GM19324 (cell line): ENCODE measurements around the gene GFRA4.

Source experiments
- ATAC-seq: cut with Tn5 transposase; IDR thresholded peaks from one replicate; pipeline ENCODE4 v1.9.1; 2021; ENCODE audit warnings: mild to moderate bottlenecking, moderate library complexity; ENCODE audit not compliant: unreplicated experiment, low FRiP score

The GFRA4 gene

DNA sequence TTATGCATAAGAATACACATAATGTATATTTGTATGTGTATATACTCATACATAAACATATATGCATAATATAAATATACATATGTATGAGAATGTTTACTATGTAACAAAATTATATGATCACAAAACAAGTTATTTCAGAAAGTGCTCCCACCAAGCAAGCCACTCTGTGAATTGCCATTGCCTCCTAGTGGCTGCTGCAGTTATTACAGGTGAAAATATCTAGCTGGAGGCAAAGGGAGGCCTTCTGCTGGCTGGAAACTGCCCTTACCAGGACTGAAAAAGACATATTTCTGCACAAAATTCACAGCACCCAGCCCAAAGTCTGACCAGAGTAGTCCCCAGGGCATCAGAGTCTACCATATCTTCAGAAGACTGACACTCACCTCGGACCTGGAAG lies 33.0 kb upstream of the GFRA4 start:
- no peak for ATAC-seq

DNA sequence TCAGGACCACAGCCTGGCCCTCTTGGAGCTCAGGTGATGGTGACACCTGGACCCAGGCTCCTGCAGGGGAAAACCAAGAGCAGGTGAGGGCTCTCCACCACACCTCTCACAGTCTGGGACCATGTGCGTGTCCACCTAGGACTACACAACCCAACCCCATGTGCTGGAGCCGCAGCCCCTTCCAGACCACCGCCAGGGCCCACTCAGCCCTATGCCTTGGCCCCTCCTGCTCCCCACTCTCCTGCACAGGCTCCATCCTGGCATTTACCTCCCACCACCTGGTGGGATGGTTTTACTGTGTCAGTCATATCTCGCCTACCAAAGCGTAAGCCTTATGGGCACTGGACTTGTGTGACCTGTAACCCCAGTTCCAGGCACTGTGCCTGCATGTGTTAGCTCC lies 31.7 kb upstream of the GFRA4 start:
- no peak for ATAC-seq

GRCh38 chr20:3693376-3693775 lies 30.2 kb upstream of the GFRA4 start:
- ATAC-seq, result no peak

- ATAC-seq, result no peak
These were observed 29.6 kb upstream of the GFRA4 start for GRCh38 chr20:3692706-3693294.

- no peak for ATAC-seq
These were observed 28.7 kb upstream of the GFRA4 start for GRCh38 chr20:3691897-3692296.

DNA sequence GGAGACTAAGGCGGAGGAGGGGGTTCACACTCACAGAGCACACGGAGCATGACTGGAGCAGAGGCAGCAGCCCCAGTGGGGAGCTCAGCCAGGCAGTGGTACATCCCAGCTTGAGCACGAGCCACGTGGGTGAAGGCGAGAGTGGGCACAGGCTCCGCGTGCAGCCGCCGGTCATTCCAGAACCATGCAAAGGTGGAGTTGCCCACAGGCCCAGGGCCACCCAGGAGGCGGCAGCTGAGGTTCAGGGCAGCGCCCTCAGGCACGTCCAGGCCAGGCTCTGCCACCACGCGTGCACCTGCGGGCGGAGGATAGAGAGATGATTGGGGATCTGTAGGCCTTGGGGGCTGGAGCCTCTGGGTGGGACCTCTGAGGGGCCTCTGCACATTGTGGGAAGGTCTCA lies 28.1 kb upstream of the GFRA4 start:
- ATAC-seq, result no peak

GRCh38 chr20:3690413-3690812 lies 27.2 kb upstream of the GFRA4 start:
- ATAC-seq, result no peak

DNA sequence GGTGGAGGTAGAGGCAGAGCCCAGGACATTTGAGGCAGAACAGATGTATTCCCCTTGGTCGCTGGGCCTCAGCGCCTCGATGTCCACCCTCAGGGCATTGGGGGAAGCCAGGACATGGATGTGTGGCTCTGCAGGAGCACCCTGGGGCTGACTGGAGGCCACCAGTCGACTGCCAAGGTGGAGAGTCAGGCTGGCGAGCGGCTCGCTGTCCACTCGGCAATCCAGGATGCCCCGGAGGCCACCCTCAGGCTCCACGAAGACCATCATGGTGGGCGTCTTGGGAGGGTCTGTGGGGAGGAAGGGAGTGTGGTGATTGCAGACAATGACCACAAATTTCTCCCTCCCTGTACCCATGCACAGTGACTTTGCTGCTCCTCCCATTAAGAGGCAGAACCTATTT lies 26.8 kb upstream of the GFRA4 start:
- ATAC-seq, result no peak

DNA sequence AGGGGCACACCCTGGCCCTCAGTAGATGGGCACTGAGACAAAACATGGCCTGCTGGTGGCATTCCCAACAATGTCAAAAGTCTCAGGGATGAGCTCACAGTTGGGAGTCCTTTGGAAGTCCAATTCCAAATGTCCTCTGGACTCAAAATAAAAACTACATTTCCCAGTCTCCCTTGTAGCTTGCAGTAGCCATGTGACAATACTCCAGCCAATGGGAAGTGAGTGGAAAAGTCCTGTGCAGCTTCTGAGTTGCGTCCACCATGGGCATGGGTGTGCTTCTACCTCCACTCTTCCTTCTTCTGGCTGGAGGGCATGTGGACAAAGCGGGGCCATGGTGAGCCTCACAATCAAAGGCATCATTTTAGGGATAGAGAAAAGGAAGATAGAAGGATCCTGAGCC lies 24.5 kb upstream of the GFRA4 start:
- ATAC-seq, result no peak

- no peak for ATAC-seq
These were observed 23.7 kb upstream of the GFRA4 start for GRCh38 chr20:3686867-3687321.

GRCh38 chr20:3686421-3686820 lies 23.2 kb upstream of the GFRA4 start:
- ATAC-seq, result no peak

GRCh38 chr20:3685341-3685740 lies 22.1 kb upstream of the GFRA4 start:
- ATAC-seq, result no peak

DNA sequence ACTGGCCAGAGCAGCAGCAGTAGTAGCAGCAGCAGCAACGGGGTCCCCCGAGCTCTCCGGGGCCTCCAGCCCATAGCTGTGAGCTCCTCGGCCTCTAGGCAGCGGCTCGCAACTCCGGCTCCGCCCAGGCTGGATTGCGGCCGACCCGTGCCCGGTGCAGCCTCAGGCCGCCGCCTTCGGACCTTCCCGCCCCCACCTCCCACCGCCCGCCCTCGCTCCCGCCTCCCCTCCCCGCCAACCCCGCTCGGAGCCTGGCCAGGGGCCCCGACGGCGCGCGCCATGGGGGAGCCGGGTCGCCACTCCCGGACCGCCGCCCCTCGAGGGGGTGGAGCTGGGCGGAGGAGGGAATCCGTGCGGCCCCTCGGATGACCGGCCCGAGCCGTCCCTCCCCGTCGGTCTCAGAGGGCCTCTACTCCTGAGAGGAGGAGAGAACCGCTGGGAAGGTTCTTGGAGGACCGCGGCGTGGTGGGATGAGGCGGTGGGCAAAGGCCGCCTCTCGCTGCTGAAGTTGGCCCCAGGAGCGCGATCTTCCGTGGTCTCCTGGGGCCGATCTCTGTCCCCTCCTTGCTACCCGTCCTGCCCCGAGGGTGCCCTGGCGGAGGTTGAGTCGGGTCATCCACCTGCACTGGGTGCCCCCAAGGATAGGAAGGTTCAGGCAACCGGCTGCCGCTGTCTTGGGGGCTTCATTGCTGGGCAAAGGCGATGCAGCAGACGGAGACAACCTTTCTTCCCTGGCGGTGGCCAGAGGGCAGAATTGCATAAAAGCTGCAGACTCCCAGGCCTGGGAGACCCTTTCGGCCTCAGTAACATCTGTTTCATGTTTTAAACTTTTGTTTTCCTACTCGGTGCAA lies 19.0 kb upstream of the GFRA4 start, which contains the start of gene ADAM33:
Gene ADAM33, minus strand, starts transcription at position 80 of the 851 bp plus-strand sequence. Its CDS starts 6 bp downstream, at position 74.
- ATAC-seq, result no peak

DNA sequence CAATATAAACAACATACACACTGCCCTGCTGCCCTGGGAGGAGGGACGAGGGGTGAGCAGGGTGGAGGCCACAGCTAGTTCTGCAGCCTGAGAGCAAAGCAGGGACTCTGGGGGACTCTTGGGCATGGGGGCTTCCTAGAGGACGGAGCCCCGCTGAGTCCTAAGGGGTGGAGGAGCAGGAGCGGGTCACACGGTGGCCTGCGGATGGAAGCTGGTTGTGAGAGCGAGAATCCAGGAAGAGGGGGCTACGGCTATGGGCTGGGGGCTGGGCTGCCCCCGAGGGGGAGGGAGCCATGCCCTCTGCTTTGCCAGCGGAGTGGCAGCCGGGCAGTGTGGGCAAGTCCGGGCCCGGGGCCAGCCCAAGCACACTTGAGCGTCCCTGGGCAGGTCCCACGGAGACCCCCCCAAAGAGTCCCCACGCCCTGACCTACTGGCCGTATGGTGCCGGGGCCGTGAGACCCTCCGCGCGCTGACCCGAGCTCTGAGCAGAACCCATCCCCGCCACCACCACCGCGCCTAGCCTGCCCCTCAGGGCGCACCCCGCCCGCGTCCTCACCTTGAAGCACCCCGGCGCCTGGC lies 18.2 kb upstream of the GFRA4 start:
- ATAC-seq, result no peak

DNA sequence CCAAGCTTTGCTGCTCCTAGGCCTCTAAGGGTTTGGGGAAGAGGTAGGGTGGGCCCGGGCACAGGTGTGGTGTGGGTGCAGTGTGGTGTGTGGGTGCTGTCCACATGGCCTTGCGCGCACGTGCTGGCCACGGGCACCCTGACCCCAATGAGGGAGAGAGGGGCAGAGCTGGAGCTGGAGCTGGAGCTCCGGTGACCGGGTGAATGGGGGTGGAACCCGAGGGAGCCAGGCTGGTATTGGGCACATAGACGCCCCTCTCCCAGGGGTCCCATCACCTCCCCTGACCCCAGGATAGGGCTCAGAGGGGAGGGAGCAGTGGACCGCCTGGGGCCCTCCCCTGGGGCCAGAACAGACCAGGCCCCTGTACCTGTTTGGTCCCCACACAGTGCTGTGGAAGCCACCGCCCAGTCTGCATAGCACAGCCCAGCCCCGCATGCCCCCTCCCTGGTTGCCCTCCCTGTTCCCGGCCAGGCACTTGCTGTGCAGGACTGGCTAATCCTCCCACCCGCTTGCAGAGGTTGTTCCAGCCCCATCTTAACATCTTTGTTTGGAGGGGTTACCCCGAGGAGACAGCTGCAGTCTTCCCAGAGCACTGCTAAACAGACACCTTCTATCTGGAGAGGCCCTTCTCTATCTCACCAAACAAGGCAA lies 17.6 kb upstream of the GFRA4 start:
- no peak for ATAC-seq

DNA sequence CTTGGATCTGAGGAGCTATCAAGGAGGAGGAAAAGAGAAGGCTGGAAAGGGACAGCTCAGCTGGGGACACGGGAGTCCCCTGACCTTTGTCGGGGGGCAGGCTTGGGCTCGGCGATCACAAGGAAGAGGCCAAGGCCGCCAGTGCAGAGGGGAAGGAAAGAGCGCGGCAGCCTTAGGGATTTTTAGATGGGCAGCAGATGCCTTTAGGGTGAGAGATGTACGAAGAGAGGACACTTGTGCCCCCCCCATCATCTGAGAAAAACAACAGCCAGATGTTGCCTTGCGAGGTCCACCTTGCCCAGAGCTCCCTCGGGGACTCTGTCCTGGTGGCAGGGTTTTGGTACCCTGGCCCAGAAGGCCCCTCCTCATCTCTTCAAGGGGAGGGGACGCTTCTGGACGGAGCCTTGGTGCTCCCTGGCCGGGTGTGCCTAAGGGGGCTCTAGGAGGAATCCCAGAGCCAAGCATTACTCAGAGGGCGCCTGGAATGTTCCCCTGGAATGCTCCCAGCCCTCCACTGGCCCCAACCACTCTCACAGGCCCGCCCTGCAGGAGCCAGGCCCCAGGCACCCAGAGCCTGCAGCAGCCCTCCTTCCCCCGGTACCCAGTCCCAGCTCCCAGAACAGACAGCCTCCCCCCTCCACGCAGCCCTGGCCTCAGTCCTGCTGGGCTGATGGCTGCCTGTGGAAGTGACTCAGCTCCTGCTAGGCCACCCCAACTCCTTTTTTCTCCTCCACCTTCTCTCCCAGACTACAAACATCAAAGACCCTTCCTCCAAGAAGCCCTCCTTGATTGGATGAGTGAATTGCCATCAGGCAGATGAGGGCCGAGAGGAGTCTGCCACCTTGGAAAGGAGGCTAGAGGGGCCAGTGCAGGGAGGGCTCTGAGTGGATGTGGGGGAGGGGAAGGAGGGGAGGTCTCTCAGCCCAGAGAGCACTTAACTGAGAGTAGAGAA lies 16.8 kb upstream of the GFRA4 start:
- ATAC-seq, result no peak

- ATAC-seq, result no peak
These were observed 15.9 kb upstream of the GFRA4 start for GRCh38 chr20:3678856-3679720.

GRCh38 chr20:3678198-3678597 lies 15.0 kb upstream of the GFRA4 start:
- no peak for ATAC-seq

DNA sequence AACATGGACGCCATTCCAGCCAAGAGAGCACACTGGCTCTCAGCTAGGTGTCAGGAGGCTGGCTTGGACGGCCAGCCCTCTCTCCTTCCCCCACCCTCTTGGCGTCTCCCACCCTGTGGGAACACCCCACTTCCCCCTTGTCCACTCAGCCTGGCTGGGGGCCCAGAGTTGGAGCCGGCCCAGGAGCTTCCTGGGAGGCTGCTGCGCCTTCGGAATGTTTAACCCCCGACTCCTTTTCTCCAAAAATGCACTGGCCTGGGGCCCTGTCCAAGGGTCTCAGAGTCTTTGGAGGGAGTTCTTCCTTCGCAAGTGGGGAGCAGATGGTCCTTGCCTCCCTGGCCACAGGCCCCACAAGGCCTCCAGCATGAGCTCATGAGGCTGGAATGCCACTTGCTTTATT lies 14.5 kb upstream of the GFRA4 start:
- ATAC-seq, result no peak
